Uterus (tissue), 4 donors: ENCODE measurements around the gene PUM1. TPM values are rescaled to one million over a fixed set of nuclear protein-coding genes. Genes with fewer than 3 reads are reported as not detected.

Experiments used
- DNase-seq, 2 donors: peaks; one replicate each; pipeline ENCODE4 v3.0.0-alpha.2; 2019 to 2020
- H3K27ac ChIP-seq, 2 donors: fragments of 200-600 bp; sonication (generic); 1 replicate in 1 of 2; 2 replicates in 1 of 2; pipeline ENCODE4 v1.5.1; 2016 to 2018
- H3K27me3 ChIP-seq, 2 donors: fragments of 200-600 bp; sonication (generic); one replicate each; pipeline ENCODE4 v1.5.1; 2018 to 2019; ENCODE audit warnings: control low read depth in 1 of 2
- H3K36me3 ChIP-seq, 2 donors: fragments of 200-600 bp; sonication (generic); one replicate each; pipeline ENCODE4 v1.5.1; 2019; ENCODE audit warnings: control low read depth in 1 of 2
- H3K4me1 ChIP-seq, 2 donors: fragments of 200-600 bp; sonication (generic); one replicate each; pipeline ENCODE4 v1.5.1; 2018 to 2019; ENCODE audit warnings: control low read depth in 1 of 2
- H3K4me3 ChIP-seq, 2 donors: fragments of 200-600 bp; sonication (generic); 1 replicate in 1 of 2; 2 replicates in 1 of 2; pipeline ENCODE4 v1.5.1; 2018 to 2019; ENCODE audit warnings: mild to moderate bottlenecking in 1 of 2
- H3K9me3 ChIP-seq, 2 donors: fragments of 200-600 bp; sonication (generic); one replicate each; pipeline ENCODE4 v1.5.1; 2019; ENCODE audit warnings: control low read depth in 1 of 2
- POLR2A ChIP-seq, 2 donors: fragments of 450-650 bp; IDR thresholded peaks; one replicate each; pipeline ENCODE4 v1.6.1; 2016; ENCODE audit warnings: antibody characterized with exemption in 2 of 2, mild to moderate bottlenecking in 1 of 2, moderate library complexity in 1 of 2
- intact Hi-C: fragments of 100-400 bp; cut with DNase I; formaldehyde crosslinking; loops from one replicate; pipeline ENCODE4 v1.15.1; 2023; ENCODE audit warnings: low total_unique reads
- total RNA-seq, 4 donors: library from RNA; depleted of rRNA in 3 of 4; stranded (reverse); fragments of >200 nt in 3 of 4; gene quantifications; one replicate each; pipeline versions ENCODE4 v1.1.0 to v1.2.4, GENCODE V29; 2014 to 2023
- TF ChIP-seq, protein P1 (sequence below), 4 experiments: fragments of 200-600 bp in 2 of 4; fragments of 450-650 bp in 2 of 4; sonication (generic) in 2 of 4; IDR thresholded peaks; one replicate each; pipeline ENCODE4 v1.5.1; 2016 to 2019; ENCODE audit warnings: antibody characterized with exemption in 4 of 4, mild to moderate bottlenecking in 2 of 4, moderate library complexity in 1 of 4
- donor health status: DM: yes; HTN: yes; CAD: no.

Gene PUM1
- total RNA-seq, 4 donors from 2014 or later, result 42.9 to 152 (median 113) TPM

DNA sequence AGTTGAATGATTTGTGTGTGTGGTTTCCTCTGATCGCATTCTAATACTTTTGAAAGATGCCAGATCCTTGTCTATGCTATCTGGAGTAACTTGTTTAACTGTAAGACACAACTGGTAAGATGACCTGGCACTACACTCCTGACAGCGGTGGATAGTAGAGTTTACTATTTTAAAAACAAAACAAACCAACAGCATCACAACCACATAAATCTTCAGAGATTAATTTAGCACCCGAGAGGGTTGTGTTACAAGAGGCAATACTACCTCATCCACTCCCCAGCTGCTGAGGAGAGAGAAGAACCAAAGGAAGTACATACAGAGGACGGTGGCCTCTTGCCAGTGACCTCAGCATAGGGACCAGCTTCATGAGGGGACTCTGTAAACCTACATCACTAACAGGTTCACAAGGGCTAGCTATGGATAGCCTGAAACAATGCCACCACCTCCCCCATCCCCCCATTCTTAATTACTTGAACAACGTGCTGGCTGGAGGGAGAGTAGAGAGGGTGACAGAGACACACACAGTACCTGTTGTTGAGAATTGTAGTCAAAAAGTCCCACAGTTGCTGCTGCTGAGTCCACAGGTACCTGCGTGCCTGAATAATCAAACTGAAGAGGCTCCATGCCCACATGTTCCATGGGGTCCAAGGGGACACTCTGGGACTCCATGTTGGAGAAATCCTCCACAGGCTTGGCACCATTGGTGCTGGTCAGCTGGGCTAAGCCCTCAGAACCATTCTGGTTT is 73.5 kb downstream of the PUM1 start:
- Histone ChIP-seq H3K27ac (no peak overlapping the region), H3K4me3 (no peak overlapping the region), H3K4me1 (no peaks in the 10 kb centered on the region), H3K36me3 (no peaks in the 10 kb centered on the region), H3K9me3 (no peaks in the 10 kb centered on the region), H3K27me3 (no peaks in the 10 kb centered on the region)
- no peak for DNase-seq
- TF ChIP-seq, protein P1, sequence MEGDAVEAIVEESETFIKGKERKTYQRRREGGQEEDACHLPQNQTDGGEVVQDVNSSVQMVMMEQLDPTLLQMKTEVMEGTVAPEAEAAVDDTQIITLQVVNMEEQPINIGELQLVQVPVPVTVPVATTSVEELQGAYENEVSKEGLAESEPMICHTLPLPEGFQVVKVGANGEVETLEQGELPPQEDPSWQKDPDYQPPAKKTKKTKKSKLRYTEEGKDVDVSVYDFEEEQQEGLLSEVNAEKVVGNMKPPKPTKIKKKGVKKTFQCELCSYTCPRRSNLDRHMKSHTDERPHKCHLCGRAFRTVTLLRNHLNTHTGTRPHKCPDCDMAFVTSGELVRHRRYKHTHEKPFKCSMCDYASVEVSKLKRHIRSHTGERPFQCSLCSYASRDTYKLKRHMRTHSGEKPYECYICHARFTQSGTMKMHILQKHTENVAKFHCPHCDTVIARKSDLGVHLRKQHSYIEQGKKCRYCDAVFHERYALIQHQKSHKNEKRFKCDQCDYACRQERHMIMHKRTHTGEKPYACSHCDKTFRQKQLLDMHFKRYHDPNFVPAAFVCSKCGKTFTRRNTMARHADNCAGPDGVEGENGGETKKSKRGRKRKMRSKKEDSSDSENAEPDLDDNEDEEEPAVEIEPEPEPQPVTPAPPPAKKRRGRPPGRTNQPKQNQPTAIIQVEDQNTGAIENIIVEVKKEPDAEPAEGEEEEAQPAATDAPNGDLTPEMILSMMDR (IDR thresholded peaks at IDR 0.05), result no peak
- no peak for TF ChIP-seq POLR2A (IDR thresholded peaks at IDR 0.05)
- intact Hi-C loops, result no loop called here

DNA sequence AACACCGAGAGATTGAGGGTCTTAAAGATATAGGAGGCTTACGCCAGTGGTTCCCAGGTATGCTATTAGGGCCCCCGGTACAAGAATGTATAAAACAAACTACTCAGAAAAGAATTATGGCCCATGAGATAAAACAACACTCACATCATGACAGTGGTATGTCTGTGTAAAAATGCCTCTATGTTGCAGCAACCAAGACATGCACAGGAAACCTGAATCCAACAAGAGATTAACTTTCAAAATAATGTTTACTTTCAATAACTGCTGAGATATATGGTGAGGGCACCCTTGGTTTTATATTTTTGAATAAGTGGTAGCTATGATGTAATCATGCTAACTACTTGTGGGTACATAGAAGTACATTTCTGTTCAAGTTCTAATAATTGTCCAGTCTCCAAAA is 74.9 kb downstream of the PUM1 start:
- no peak for TF ChIP-seq POLR2A (IDR thresholded peaks at IDR 0.05)
- TF ChIP-seq, protein P1 (IDR thresholded peaks at IDR 0.05), result no peak
- intact Hi-C loops, result no loop called here
- Histone ChIP-seq H3K27me3 (no peaks in the 10 kb centered on the region), H3K36me3 (no peaks in the 10 kb centered on the region), H3K9me3 (no peaks in the 10 kb centered on the region), H3K4me1 (no peaks in the 10 kb centered on the region), H3K27ac (no peak overlapping the region), H3K4me3 (no peak overlapping the region)
- no peak for DNase-seq

DNA sequence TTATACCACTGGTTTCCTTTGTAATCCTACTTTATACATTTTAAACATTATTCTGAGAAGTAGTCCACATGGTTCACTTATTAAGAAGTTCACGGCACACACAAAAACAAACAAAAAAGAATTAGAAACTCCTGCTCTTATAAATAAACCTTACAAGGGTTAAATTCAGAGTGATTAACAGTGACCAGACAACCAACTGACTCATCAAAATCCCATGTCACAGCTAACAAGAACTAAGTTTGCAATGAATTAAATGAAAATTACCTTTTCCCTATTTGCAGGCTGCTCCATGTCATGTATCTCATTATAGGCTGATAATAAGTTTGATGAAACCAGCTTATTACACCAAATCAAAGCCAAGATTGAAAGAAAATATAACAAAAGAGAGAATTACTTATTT is 77.5 kb downstream of the PUM1 start:
- Histone ChIP-seq H3K4me1 (no peaks in the 10 kb centered on the region), H3K27me3 (no peaks in the 10 kb centered on the region), H3K27ac (no peak overlapping the region), H3K36me3 (no peaks in the 10 kb centered on the region), H3K4me3 (no peak overlapping the region), H3K9me3 (no peaks in the 10 kb centered on the region)
- DNase-seq, result no peak
- no peak for TF ChIP-seq POLR2A (IDR thresholded peaks at IDR 0.05)
- TF ChIP-seq, protein P1 (IDR thresholded peaks at IDR 0.05), result no peak
- intact Hi-C loops, result no loop called here

DNA sequence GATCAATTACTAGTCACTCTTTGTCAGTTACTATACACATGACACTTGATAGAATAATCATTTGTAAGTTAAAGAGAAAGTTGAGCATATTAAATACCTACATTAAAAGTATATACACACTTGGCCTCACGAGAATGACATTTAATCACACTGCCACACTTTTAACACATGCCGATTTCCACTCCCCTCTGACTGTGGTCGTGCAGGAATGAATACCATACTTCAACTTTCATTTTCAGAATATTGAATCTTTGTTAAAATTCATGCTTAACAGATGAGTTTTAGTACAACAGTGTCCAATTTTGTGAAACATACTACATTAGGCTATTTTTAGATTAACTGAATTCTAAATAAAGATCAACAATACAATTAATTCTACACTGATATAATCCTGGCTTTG is 78.8 kb downstream of the PUM1 start:
- Histone ChIP-seq H3K4me1 (no peaks in the 10 kb centered on the region), H3K4me3 (no peak overlapping the region)
- intact Hi-C loops, result no loop called here

DNA sequence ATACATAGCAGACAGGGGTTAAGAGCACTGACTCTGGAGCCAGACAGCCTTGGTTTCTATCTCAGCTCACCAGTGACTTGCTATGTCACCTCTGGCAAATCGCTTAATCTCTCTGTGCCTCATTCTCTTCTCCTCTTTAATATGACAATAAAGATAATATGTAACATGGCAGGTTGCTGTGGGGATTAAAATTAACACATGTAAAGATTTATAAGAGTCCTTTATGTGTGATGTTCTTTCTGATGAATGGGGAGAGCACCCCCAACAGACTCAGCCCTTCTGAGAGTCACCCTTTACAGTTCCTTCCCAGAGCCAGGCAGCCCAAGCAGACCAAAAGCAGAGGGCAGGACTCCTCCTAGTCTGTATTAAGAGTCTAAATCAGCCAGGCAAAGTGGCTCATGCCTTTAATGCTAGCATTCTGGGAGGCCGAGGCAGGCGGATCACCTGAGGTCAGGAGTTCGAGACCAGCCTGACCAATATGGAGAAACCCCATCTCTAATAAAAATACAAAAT is 80.5 kb downstream of the PUM1 start:
- H3K4me3 ChIP-seq, result no peak overlapping the region
- H3K9me3 ChIP-seq, result no peaks in the 10 kb centered on the region
- H3K27me3 ChIP-seq, result no peaks in the 10 kb centered on the region
- H3K4me1 ChIP-seq, result no peaks in the 10 kb centered on the region
- H3K27ac ChIP-seq, result no peak overlapping the region
- TF ChIP-seq, protein P1 (IDR thresholded peaks at IDR 0.05), result no peak
- no peak for TF ChIP-seq POLR2A (IDR thresholded peaks at IDR 0.05)
- intact Hi-C loops, result no loop called here
- no peaks in the 10 kb centered on the region for H3K36me3 ChIP-seq
- no peak for DNase-seq

More for the DNA sequence above, 78.8 kb downstream of the PUM1 start:
- no peak overlapping the region for H3K27ac ChIP-seq
- no peak for DNase-seq
- no peaks in the 10 kb centered on the region for H3K27me3 ChIP-seq
- no peak for TF ChIP-seq POLR2A (IDR thresholded peaks at IDR 0.05)
- TF ChIP-seq, protein P1 (IDR thresholded peaks at IDR 0.05), result no peak
- no peaks in the 10 kb centered on the region for H3K36me3 ChIP-seq
- no peaks in the 10 kb centered on the region for H3K9me3 ChIP-seq
